Fibroblast of upper back skin (primary cell): ENCODE results near the gene MFSD11.
"Not testable (repeated sequence)": the region's sequence is repeated elsewhere in the genome, so short reads cannot be mapped to it uniquely, and the experiment has no call there.

ENCODE experiments used
- DNase-seq: peaks from one replicate; pipeline ENCODE4 v3.0.0-alpha.2; 2013

Gene MFSD11

GRCh38 chr17:76727745-76728456 is 10.0 kb upstream of the MFSD11 start:
- no peak for DNase-seq

DNA sequence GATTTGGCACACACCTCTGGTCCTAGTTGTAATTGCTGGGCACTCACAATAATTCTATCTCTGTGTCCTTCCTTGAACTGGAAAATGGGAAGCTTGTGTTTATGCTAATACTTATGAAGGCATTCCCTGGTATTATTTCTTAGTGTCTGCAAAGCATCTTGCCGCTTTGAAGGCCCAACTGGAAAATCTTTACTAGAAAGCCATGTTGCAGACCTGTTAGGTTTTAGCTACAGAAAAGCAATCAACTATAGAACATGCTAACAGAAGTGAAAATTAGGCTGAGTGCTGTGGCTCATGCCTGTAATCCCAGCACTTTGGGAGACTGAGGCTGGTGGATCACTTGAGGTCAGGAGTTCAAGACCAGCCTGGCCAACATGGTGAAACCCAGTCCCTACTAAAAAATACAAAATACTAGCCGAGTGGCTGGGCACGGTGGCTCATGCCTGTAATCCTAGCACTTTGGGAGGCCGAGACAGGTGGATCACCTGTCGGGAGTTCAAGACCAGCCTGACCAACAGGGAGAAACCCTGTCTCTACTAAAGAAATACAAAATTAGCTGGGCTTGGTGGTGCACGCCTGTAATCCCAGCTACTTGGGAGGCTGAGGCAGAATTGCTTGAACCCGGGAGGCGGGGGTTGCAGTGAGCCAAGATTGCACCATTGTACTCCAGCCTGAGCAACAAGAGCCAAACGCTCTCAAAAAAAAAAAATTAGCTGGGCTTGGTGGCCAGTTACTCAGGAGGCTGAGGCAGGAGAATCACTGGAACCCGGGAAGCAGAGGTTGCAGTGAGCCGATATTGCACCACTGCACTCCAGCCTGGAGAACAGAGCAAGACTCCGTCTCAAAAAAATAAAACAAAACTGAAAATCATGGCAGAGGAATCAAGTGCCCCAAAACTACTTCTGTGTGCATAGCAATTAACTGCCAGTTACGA is 5.9 kb upstream of the MFSD11 start:
- DNase-seq, result not testable (repeated sequence)

DNA sequence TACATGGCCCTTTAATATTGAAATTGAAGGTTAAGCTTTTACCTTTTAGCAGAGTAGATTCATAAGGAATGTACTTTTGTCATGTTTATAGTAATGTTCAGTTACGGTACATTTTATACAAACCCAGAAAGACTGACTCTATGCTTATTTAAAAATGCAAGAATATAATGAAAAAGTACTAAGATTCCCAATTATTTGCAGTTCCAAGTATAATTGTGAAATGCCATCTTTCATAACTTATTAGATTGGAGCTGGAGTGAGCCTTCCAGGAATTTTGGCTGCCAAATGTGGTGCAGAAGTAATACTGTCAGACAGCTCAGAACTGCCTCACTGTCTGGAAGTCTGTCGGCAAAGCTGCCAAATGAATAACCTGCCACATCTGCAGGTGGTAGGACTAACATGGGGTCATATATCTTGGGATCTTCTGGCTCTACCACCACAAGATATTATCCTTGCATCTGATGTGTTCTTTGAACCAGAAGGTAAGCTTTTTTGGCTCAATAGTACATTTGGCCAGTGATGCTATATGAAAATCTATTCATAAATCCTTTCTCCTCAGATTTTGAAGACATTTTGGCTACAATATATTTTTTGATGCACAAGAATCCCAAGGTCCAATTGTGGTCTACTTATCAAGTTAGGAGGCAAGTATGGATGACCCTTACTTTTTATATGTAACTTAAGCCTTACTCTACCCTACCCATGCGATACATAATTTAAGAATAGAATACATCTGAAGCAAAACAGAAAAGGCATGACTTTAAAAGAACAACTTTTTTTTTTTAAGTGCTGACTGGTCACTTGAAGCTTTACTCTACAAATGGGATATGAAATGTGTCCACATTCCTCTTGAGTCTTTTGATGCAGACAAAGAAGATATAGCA is 4.9 kb upstream of the MFSD11 start:
- DNase-seq, result peak; percentile 19

- no peak for DNase-seq
These were observed 4.3 kb upstream of the MFSD11 start for GRCh38 chr17:76733618-76733957.

DNA sequence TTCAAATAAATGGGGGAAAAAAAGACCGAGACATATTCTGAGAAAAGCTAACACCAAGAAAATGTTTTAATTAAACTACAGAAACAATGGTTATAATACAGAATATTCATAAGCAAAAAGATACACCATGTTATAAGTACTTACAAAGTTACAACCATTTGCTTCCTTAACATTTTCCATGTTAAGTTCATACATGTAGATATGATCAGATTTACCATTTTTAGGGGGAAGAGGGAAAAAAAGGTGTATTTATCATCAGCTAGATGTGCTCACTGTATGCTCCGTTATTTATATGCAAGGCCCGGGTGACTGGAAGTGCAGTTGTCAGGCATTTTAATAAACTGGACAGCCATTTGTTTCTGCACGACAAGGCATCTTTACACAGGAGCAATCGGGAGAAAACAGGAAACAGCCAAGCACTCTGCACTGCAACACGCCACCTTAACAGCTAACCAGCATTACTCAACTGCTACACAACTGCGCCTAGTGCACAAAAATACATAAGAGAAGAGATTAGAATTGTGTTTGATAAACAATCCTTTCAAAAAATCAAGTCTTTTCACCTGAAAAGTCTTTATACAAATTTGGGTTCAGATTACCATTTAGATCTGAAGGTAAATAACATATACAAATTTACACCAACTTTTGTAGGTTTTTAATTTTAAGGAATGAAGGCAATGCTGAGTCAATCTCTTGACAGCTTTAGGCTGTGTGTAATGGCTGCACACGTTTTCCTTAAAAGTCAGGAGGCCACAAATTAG is 3.7 kb upstream of the MFSD11 start:
- peak; percentile 16 for DNase-seq

DNA sequence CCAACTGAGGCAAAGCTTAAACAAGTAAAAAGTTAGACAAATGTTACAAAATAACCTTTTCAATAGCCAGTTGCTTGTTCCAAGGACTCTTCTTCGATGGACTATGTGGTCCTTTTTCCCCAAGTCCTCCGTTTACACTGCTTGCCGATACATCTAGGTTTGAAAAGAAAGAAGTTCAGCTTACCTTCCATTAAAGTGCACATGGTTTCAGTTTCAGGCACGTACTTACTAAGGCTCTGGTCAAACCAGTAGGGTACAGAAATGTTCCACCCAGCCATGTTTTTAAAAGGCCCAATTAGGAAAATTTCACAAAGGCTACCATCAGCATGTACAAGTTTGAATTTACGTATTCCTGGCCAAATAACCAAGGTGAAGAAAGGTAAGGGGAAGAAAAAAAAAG is 2.9 kb upstream of the MFSD11 start:
- peak; percentile 14 for DNase-seq

GRCh38 chr17:76735586-76736348 is 2.2 kb upstream of the MFSD11 start:
- DNase-seq, result no peak

- DNase-seq, result peak; percentile 56
These were observed 1.4 kb upstream of the MFSD11 start for GRCh38 chr17:76736349-76737081.

DNA sequence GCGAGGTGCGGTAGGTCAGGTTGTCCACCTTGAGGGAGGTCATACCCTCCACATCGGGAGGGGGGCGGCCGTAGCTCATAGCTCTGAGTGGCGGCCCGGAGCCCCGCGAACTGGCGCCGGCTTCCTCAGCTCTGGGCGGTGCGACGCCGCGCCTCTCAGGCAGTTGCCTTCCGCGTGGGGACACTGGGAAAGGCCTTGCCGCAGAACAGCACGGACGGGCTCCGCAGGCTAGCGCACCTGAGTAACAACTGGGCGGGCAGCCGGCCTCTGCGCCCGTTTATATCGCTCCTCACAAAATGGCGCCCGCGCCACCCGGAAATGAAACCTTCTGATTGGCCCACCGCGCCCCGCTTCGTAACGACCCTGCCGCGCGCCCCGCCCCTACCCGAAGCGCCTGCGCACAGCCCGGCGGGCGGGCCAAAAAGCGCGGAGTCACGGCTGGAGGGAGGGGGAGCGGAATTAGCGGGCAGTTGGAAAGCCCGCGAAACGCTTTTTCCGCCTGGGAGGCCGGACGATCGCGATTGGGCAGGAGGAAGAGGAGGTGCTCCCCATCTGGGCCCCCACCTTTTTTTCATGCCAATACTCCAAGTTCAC is 740 bp upstream of the MFSD11 start, which contains the start of gene SRSF2:
Gene SRSF2 (minus strand): TSS at position 250 of the 594 bp plus-strand sequence. CDS start 171 bp downstream, at position 79.
- peak; percentile 99 for DNase-seq

GRCh38 chr17:76738468-76738850 is 540 bp downstream of the MFSD11 start:
- no peak for DNase-seq

DNA sequence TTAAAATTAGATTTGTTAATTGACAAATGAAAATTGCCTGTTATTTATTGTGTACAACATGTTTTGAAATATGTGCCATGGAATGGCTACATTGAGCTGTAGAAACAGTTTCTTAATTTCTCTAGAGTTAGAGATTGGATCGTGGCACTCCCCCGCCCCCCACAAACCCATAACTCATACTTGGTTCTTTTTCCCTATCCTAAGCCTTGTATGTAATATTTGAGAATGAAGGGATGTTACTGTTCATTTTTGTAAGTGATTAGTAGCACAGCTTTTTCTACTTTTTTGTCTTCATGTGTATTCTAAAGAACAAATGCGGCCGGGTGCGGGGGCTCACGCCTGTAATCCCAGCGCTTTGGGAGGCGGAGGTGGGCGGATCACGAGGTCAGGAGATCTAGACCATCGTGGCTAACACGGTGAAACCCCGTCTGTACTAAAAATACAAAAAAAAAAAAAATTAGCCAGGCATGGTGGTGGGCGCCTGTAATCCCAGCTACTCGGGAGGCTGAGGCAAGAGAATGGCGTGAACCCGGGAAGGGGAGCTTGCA is 1.7 kb downstream of the MFSD11 start:
- DNase-seq, result not testable (repeated sequence)

GRCh38 chr17:76740329-76741118 is 2.6 kb downstream of the MFSD11 start:
- peak; percentile 37 for DNase-seq

GRCh38 chr17:76742958-76743357 is 5.0 kb downstream of the MFSD11 start:
- peak; percentile 45 for DNase-seq

DNA sequence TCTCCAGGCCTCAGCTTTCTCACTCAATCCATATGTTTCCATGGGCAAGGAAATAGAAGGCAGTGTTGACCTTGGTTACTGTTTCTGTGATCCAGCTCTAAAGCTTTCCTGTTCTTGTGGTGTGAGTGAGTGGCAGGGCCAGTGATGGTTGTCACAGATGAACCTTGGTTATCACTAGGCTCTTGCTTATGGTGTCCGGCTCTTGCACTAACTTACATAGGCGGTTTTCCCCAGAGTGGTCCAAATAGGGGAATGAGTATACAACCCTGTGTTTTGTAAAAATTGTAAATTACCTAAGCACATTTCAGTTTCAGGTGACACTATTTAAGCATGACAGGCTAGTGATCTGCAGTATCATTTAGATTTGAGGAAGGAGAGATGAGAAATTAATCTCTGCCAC is 6.8 kb downstream of the MFSD11 start:
- DNase-seq, result no peak

GRCh38 chr17:76745785-76746184 is 7.9 kb downstream of the MFSD11 start:
- DNase-seq, result not testable (repeated sequence)

GRCh38 chr17:76747716-76748363 is 9.9 kb downstream of the MFSD11 start:
- no peak for DNase-seq

DNA sequence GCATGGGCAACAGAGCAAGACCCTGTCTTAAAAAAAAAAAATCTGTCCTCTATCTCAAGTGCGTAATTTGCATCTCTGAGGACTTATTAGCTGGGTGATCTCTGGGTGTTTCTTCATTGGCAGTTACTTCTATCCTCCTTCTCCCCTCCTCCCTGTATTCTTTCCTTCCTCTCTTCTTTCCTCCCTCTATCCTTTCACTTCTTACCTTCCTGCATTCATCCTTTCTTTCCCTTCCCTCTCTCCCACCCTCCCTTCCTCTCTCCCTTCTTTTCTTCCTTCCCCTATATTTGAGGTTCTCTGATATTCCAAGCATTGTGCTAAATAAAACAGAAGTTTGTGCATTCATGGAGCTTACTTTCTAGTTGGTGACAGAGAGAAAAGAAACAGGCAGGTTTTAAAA is 10.7 kb downstream of the MFSD11 start:
- DNase-seq, result no peak

DNA sequence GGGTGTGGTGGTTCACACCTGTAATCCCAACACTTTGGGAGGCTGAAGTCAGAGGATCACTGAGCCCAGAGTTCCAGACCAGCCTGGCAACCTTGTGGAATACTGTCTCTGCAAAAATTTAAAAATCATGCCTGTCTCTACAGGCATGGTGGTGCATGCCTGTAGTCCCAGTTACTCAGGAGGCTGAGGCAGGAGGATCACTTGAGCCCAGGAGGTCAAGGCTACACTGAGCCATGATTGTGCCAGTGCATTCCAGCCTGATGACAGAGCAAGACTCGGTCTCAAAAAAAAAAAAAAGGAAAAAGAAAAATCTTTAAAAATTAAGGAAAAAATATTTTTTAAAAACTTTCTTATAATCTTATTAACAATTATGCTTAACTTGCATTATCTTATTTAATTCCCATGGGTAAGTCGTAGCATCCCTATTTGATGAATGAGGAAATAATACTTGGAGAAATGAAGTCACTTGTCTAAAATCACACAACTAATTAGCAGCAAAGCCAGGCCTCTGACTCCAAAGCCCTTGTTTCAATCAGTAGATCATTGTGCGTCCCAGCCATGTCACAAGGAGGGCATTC is 13.6 kb downstream of the MFSD11 start:
- DNase-seq, result no peak
